ENCODE data around the gene LDHD.

DNA sequence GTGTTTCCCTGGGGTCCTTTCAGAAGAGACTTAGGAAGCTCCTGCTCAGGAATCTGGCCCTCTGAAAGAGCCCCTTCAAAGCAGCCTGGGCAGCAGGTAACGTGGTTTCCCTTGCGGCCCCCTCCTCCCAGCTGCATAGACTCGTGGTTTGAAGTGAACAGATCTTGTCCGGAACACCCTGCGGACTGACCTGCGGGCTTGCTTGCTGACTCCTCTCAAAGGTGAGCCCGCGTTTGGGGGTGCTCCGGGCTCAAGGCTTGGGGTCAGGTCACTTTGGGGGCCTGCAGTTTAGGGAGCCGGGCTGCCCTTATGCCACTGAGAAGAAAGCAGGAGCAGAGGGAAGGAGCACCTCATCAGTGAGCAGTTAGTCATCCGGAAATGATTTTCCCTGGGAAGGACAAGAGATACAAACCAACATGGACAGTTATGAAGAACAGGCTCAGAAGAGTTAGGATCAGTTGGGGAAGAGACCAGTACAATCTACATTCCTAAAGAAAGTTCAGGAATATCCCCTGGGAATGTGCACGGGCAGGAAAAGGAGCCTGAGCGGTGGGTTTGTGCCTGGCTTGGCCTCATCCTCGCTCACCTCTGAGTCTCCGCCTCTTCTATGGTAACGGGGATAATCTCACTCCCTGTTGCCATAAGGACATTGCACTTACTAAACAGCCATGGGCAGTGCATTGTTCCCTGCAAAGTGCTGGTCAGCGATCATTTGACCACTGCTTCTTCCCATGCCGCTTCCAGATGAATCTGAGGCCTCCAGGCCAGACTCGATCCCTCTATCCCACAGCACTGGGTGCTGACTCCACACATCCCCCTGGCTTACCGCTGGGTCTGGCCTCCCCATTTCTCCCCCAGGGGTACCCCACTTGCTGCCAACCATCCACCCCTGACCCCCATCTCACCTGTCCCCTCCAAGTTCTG lies 10.0 kb downstream of the LDHD start:
- TF ChIP-seq, protein P1, sequence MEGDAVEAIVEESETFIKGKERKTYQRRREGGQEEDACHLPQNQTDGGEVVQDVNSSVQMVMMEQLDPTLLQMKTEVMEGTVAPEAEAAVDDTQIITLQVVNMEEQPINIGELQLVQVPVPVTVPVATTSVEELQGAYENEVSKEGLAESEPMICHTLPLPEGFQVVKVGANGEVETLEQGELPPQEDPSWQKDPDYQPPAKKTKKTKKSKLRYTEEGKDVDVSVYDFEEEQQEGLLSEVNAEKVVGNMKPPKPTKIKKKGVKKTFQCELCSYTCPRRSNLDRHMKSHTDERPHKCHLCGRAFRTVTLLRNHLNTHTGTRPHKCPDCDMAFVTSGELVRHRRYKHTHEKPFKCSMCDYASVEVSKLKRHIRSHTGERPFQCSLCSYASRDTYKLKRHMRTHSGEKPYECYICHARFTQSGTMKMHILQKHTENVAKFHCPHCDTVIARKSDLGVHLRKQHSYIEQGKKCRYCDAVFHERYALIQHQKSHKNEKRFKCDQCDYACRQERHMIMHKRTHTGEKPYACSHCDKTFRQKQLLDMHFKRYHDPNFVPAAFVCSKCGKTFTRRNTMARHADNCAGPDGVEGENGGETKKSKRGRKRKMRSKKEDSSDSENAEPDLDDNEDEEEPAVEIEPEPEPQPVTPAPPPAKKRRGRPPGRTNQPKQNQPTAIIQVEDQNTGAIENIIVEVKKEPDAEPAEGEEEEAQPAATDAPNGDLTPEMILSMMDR (IDR thresholded peaks at IDR 0.05), result no peak
- TF ChIP-seq POLR2AphosphoS5 (IDR thresholded peaks at IDR 0.05), result no peak

All from upper lobe of left lung (tissue), 4 donors.